Glutamatergic neuron (in vitro differentiated cells): Measurements from ENCODE around the gene MT1B. TPM values are rescaled to one million over a fixed set of nuclear protein-coding genes. Genes with fewer than 3 reads are reported as not detected.
A peak's percentile ranks its signal among the peaks of the same experiment; 100 is the strongest.
"Not testable (repeated sequence)": the region's sequence is repeated elsewhere in the genome, so short reads cannot be mapped to it uniquely, and the experiment has no call there.

Experiments
- DNase-seq: peaks from one replicate; pipeline ENCODE4 v3.0.0; 2022
- H3K27ac Mint-ChIP-seq: one replicate; pipeline ENCODE4 v1.8.0; 2020; ENCODE audit warnings: mild to moderate bottlenecking, mixed read lengths, inconsistent platforms; ENCODE audit not compliant: unreplicated experiment
- H3K27me3 Mint-ChIP-seq: one replicate; pipeline ENCODE4 v1.8.0; 2020; ENCODE audit warnings: mild to moderate bottlenecking, moderate library complexity, mixed read lengths, inconsistent platforms; ENCODE audit not compliant: unreplicated experiment
- H3K36me3 Mint-ChIP-seq: one replicate; pipeline ENCODE4 v1.8.0; 2020; ENCODE audit warnings: mild to moderate bottlenecking, mixed read lengths, inconsistent platforms; ENCODE audit not compliant: unreplicated experiment
- H3K4me1 Mint-ChIP-seq: one replicate; pipeline ENCODE4 v1.8.0; 2020; ENCODE audit warnings: mild to moderate bottlenecking, low read depth, mixed read lengths, inconsistent platforms; ENCODE audit not compliant: unreplicated experiment
- H3K4me3 Mint-ChIP-seq: one replicate; pipeline ENCODE4 v1.8.0; 2020; ENCODE audit warnings: mild to moderate bottlenecking, mixed read lengths, inconsistent platforms; ENCODE audit not compliant: unreplicated experiment
- H3K9me3 Mint-ChIP-seq: one replicate; pipeline ENCODE4 v1.8.0; 2020; ENCODE audit warnings: mild to moderate bottlenecking, moderate library complexity, mixed read lengths, inconsistent platforms; ENCODE audit not compliant: unreplicated experiment
- total RNA-seq: library from RNA; stranded (reverse); fragmentation: NEBNext Ultra II Directional; extraction: Animal tissue kit (Norgen Biotek cat#: 25700); gene quantifications from one replicate; pipeline ENCODE4 v1.2.1, GENCODE V29; 2021; ENCODE audit not compliant: unreplicated experiment
- TF ChIP-seq, protein P1 (sequence below): fragments of 200-600 bp; sonication (generic); IDR thresholded peaks from one replicate; pipeline ENCODE4 v1.5.0; 2021; ENCODE audit not compliant: partially characterized antibody, unreplicated experiment

MT1B gene
- total RNA-seq, 1 donor from 2014 or later, result not detected

DNA sequence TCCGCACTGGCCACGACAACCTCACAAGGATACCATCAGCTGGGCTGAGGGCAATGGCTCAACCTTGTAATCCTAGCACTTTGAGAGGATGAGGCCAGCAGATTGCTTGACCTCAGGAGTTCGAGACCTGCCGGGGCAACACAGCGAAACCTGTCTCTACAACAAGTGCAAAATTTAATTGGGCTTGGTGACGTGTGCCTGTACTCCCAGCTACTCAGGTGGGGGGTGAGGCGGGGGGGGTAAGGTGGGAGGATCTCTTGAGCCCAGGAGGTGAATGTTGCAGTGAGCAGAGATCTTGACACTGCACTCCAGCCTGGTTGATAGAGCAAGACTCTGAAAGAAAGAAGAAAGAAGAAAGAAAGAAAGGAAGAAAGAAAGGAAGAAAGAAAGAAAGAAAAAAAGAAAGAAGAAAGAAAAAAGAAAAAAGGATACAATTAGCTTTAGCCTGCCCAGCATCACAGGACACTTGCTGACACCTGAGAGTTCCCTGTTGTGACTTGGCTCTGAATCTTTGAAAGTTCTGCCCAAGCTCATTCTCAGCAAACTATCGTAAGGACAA is 31.3 kb upstream of the MT1B start:
- H3K27ac Mint-ChIP-seq, result no peak overlapping the region
- H3K4me1 Mint-ChIP-seq, result peaks cover 5% of the 10 kb centered on the region
- no peak for DNase-seq
- H3K27me3 Mint-ChIP-seq, result peaks cover 32% of the 10 kb centered on the region
- peaks cover 2% of the 10 kb centered on the region for H3K9me3 Mint-ChIP-seq
- no peaks in the 10 kb centered on the region for H3K36me3 Mint-ChIP-seq
- TF ChIP-seq, protein P1, sequence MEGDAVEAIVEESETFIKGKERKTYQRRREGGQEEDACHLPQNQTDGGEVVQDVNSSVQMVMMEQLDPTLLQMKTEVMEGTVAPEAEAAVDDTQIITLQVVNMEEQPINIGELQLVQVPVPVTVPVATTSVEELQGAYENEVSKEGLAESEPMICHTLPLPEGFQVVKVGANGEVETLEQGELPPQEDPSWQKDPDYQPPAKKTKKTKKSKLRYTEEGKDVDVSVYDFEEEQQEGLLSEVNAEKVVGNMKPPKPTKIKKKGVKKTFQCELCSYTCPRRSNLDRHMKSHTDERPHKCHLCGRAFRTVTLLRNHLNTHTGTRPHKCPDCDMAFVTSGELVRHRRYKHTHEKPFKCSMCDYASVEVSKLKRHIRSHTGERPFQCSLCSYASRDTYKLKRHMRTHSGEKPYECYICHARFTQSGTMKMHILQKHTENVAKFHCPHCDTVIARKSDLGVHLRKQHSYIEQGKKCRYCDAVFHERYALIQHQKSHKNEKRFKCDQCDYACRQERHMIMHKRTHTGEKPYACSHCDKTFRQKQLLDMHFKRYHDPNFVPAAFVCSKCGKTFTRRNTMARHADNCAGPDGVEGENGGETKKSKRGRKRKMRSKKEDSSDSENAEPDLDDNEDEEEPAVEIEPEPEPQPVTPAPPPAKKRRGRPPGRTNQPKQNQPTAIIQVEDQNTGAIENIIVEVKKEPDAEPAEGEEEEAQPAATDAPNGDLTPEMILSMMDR, result no peak
- no peak overlapping the region for H3K4me3 Mint-ChIP-seq

DNA sequence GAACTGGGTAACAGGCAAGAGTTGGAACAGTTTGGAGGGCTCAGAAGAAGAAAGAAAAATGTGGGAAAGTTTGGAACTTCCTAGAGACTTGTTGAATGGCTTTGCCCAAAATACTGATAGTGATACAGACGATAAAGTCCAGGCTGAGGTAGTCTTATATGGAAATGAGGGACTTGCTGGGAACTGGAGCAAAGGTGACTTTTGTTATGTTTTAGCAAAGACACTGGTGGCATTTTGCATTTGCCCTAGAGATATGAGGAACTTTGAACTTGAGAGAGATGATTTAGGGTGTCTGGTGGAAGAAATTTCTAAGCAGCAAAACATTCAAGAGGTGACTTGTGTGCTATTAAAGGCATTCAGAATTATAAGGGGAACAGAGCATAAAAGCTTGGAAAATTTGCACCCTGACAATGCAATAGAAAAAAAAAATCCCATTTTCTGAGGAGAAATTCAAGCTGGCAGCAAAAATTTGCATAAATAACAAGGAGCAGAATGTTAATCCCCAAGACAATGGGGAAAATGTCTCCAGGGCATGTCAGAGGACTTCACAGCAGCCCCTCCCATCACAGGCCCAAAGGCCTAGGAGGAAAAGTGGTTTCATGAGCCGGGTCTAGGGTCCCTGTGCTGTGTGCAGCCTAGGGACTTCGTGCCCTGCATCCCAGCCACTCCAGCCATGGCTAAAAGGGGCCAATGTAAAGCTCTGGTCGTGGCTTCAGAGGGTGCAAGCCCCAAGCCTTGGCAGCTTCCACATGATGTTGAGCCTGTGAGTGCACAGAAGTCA is 29.8 kb upstream of the MT1B start:
- H3K27ac Mint-ChIP-seq, H3K9me3 Mint-ChIP-seq, H3K36me3 Mint-ChIP-seq, H3K4me3 Mint-ChIP-seq, H3K4me1 Mint-ChIP-seq, DNase-seq: not testable (repeated sequence)
- H3K27me3 Mint-ChIP-seq, result peaks cover 33% of the 10 kb centered on the region

DNA sequence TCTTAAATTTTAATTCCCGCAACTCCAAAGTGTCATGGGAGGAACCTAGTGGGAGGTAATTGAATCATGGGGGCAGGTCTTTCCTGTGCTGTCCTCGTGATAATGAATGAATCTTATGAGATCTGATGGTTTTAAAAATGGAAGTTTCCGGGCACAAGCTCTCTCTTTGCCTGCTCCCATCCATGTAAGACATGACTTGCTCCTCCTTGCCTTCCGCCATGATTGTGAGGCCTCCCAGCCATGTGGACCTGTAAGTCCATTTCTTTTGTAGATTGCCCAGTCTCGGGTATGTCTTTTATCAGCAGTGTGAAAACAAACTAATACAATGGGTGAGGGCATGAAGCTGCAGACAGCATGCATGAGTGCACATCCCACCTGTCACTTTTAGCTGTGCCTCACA is 28.5 kb upstream of the MT1B start:
- H3K27me3 Mint-ChIP-seq, result peaks cover 27% of the 10 kb centered on the region
- not testable (repeated sequence) for H3K36me3 Mint-ChIP-seq, H3K9me3 Mint-ChIP-seq, H3K4me3 Mint-ChIP-seq, H3K27ac Mint-ChIP-seq, DNase-seq, H3K4me1 Mint-ChIP-seq

DNA sequence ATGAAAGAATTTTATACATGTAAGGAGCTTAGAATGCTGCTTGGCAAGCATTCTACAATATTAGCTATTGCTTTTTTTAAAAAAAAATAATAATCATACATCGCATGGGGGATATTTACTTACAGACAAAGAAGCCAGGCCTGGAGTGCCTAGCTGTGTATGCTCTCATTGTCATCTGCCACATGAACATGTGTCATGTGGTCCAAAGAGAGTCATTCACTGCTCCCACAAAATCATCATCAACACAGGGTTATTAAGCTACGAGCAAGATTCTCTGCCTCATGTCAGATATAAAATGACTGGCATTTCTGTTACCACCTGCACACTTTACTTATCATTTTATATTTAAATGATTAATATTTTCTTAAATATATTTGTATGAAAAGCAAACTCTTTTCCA is 28.0 kb upstream of the MT1B start:
- peaks cover 4% of the 10 kb centered on the region for H3K4me1 Mint-ChIP-seq
- DNase-seq, result no peak
- TF ChIP-seq, protein P1, result no peak
- peaks cover 24% of the 10 kb centered on the region for H3K27me3 Mint-ChIP-seq
- no peaks in the 10 kb centered on the region for H3K36me3 Mint-ChIP-seq
- no peak overlapping the region for H3K27ac Mint-ChIP-seq
- H3K9me3 Mint-ChIP-seq, result peaks cover 2% of the 10 kb centered on the region
- H3K4me3 Mint-ChIP-seq, result no peak overlapping the region

DNA sequence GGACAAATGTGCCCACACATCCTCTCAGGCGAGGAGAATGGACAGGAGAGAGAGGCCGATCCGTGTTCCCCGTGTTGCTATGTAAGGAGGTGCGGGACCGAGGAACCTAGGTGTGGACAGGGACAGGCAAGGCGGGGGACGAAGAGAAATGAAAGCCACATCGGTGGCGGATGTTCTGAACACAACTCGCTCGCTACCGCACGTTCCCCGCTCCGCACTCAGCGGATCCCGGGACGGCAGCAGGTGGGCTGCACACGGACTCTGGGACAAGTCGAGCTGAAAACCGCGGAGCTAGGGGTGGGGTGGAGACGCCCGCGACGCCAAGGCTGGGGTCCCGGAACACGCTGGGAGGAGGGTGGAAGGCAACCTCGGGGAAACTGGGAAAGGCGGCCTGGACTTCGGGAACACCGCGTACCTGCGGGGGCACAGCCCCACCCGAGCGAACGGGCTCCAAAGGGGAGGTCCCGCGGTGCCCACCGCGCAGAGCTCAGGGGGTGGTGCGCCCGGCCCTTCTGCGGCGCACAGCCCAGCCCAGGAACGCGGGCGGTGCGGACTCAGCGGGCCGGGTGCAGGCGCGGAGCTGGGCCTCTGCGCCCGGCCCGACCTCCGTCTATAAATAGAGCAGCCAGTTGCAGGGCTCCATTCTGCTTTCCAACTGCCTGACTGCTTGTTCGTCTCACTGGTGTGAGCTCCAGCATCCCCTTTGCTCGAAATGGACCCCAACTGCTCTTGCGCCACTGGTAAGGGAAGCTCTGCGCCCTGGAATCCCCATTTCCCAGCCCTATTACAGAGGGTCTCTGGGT is 26.3 kb upstream of the MT1B start, which contains the start of gene MT1E:
Gene MT1E, plus strand, starts transcription at position 642 of the 803 bp plus-strand sequence. Its CDS starts 71 bp downstream, at position 713.
- peaks cover 4% of the 10 kb centered on the region for H3K4me1 Mint-ChIP-seq
- no peaks in the 10 kb centered on the region for H3K36me3 Mint-ChIP-seq
- peaks cover 23% of the 10 kb centered on the region for H3K27me3 Mint-ChIP-seq
- H3K27ac Mint-ChIP-seq, result no peak within 1 kb of the TSS
- peak within 1 kb of the TSS; percentile 89 for H3K4me3 Mint-ChIP-seq
- no peaks in the 10 kb centered on the region for H3K9me3 Mint-ChIP-seq
- TF ChIP-seq, protein P1, result no peak
- peak; percentile 60 for DNase-seq
